ENCODE results near the gene PRSS48.
"Not testable (repeated sequence)": the region's sequence is repeated elsewhere in the genome, so short reads cannot be mapped to it uniquely, and the experiment has no call there.

Gene PRSS48

DNA sequence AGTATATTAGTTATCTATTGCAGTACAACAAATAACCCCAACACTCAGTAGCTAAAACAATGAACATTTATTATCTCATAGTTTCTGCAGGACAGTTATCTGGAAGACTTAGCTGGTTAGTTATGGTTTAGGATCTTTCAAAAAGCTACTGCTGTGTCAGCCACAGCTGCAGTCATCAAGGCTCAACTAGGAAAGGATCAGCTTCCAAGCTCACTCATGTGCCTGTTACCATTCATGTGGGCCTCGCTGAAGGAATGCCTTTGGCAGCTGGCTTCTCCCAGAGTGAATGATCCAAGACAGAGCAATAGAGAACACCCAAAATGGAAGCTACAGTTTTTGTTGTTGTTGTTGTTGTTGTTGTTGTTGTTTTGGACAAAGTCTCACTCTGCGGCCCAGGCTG, 13.5 kb upstream of the PRSS48 start:
- no peak for DNase-seq

DNA sequence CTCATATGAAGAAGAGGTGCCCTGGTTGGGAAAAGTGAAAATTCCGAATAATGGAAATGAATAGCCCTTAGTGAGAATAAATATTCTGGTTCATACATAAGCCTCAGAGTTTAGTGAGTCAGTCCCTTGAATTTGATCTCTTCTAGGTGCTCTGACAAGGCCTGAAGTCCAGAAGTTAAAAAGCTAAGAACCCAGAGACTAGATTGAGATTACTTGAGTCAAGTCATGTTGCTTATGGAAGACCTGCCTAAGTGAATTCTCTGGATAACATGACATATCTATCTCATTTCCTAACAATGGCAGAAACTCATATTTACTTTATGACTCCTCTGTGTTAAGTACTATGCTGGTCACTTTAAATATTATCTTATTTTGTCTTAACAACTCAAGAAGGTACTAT, 10.5 kb upstream of the PRSS48 start:
- DNase-seq = no peak

- DNase-seq = no peak
Measured at GRCh38 chr4:151267104-151267503, 9.9 kb upstream of the PRSS48 start.

- no peak for DNase-seq
Measured at GRCh38 chr4:151267822-151268535, 9.0 kb upstream of the PRSS48 start.

DNA sequence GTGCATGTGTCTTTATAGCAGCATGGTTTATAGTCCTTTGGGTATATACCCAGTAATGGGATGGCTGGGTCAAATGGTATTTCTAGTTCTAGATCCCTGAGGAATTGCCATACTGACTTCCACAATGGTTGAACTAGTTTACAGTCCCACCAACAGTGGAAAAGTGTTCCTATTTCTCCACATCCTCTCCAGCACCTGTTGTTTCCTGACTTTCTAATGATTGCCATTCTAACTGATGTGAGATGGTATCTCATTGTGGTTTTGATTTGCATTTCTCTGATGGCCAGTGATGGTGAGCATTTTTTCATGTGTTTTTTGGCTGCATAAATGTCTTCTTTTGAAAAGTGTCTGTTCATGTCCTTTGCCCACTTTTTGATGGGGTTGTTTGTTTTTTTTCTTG, 8.1 kb upstream of the PRSS48 start:
- DNase-seq = not testable (repeated sequence)

DNA sequence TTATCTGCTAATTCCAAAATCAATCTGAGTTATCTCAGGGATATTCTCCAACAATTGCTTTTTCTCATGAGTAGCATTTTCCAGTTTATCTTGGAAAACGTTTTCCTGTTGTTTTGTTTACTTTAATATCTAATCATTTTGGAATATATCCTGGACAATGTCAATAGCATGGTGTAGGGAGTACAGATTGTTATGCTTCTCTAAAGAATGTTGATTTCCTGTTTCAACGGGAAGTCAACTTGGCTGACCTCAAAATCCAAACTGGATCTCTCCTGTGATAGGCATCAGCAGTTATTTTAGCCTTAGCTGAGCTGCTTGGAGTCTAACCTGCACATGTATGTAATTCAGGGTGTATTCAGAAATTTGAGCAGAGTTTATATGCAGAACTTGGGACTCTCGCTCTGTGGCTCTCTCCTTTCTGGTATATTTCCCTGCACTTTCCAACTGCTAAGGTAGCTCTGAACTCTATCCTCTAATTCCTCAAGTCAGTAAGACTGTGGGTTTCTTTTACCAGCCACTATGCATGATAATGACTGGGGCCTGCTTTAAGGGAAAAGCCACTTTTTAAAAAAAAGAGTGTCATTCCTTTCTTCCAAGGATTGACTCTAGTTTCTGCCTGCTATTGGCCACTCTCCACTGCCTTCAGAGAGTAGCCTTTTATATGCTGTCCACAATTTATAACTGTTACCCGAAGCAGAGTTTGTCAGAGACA, 7.7 kb downstream of the PRSS48 start:
- no peak for DNase-seq

- no peak for DNase-seq
Measured at GRCh38 chr4:151287409-151287808, 10.4 kb downstream of the PRSS48 start.

DNA sequence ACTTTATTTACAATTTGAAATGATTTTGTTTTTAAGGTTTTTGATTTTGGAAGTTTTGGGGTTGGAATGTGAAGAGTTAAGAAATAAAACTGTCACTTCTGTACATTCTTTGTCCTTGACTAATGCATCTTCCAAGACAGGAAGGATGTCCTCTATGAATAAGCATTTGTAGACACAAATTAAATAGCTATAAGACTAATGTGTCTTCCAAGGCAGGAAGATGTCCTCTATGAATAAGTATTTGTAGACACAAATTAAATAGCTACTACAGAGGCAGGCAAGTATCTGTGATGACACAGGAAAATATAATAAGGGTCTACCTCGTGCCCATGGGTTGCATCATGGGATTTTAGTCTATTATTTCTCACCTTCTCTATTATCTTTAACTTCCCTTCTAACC, 14.5 kb downstream of the PRSS48 start:
- no peak for DNase-seq

DNA sequence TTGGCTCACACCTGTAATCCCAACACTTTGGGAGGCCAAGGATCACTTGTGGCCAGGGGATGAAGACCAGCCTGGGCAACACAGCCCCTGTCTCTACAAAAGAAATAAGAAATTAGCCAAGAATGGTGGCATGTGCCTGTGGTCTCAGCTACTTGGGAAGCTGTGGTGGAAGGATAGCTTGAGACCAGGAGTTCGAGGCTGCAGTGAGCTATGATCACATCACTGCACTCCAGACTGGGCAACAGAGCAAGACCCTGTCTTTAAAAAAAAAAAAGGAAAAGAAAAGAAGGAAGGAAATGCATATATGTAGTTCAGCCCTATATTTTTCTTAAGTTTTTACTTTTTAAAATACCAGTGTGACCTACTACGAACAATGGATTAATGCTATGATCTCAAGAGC, 15.1 kb downstream of the PRSS48 start:
- DNase-seq = no peak

DNA sequence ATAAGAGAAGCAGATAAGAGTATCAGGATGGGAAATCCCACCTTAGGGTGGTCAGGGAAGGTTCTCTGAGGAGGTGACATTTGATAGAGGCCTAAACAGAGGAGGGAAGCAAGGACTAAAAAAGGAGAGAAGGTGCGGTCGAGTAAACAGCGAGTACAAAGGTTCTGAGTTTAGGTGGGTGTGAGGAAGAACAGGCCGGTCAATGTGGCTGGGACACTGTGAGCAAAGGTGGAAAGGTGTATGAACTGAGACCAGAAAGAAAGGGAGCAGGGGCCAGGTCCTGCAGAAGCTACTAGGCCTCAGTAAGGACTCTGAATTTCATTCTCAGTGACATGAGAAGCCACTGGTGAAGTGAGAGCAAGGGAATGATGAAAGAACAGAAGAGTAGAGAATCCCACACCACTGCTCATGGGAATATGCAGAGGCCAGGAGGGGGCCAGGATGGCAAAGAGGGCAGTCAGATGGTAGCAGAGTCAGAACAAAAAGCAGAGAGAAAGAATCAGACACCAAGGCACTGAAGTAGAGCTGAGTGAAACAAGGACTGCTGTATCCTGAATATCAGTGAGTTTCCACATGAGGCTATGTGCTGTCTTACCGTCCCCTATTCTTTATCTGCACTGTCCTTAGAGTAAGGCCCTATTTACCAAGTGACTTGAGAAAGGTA, 18.0 kb downstream of the PRSS48 start:
- no peak for DNase-seq

- no peak for DNase-seq
Measured at GRCh38 chr4:151296227-151296626, 19.3 kb downstream of the PRSS48 start.

- DNase-seq = no peak
Measured at GRCh38 chr4:151297170-151297569, 20.2 kb downstream of the PRSS48 start.

- no peak for DNase-seq
Measured at GRCh38 chr4:151302432-151302831, 25.5 kb downstream of the PRSS48 start.

- DNase-seq = no peak
Measured at GRCh38 chr4:151304226-151304625, 27.3 kb downstream of the PRSS48 start.

DNA sequence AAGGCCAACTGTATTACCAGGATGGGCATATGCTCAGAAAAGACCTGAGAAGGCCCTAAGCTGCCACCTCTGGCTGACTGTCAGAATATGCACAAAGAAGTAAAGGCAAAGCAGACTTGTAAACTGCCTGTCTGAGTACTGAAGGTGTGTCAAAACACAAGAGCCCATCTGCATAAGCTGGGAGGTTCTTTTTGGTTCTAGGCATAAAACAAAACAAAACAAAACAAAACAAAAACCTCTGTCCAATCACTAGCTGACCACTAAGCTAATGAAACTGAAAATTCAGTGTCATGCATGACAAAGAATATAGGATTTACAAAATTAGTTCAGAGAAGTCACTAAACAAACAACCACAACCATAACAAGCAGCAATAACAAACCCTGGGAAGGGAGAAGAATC, 27.8 kb downstream of the PRSS48 start:
- no peak for DNase-seq

DNA sequence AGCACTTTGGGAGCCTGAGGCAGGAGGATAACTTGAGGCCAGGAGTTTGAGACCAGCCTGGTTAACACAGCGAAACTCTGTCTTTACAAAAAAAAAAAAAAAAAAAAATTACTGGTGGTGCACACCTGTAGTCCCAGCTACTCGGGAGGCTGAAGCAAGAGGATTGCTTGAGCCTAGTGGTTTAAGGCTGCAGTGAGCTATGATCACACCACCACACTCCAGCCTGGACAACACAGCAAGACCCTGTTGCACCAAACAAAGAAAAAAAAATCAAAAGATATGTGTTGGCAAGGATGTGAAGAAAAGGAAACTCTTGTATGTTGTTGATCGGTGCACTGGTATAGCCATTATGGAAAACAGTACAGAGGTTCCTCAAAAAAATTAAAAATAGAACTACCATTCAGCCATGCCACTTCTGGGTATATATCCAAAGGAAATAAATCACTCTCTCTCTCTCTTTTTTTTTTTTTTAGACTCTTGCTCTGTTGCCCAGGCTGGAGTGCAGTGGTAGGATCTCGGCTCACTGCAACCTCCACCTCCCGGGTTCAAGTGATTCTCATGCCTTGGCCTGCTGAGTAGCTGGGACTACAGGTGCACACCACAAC, 33.3 kb downstream of the PRSS48 start:
- DNase-seq = no peak

- no peak for DNase-seq
Measured at GRCh38 chr4:151313306-151314009, 36.5 kb downstream of the PRSS48 start.

GRCh38 chr4:151314010-151314355, 37.0 kb downstream of the PRSS48 start:
- no peak for DNase-seq

DNA sequence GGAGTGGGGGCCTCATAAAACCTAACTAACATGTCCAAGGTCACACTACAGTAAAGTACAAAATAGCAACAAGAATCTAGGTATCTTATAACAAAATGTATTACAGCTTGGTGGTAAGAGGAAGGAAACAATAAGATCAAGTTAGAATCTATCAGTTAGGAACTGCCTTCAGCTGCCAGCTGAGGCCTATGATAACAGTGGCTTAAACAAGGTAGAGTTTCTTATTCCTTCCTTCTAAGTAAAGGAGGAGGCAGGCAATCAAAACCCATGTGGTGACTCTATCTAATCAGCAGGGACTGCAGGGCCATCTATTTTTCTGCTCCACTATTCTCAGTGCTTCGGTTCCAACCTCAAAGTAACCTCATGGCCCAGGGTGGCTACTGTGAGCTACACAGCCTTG, 37.5 kb downstream of the PRSS48 start:
- no peak for DNase-seq

DNA sequence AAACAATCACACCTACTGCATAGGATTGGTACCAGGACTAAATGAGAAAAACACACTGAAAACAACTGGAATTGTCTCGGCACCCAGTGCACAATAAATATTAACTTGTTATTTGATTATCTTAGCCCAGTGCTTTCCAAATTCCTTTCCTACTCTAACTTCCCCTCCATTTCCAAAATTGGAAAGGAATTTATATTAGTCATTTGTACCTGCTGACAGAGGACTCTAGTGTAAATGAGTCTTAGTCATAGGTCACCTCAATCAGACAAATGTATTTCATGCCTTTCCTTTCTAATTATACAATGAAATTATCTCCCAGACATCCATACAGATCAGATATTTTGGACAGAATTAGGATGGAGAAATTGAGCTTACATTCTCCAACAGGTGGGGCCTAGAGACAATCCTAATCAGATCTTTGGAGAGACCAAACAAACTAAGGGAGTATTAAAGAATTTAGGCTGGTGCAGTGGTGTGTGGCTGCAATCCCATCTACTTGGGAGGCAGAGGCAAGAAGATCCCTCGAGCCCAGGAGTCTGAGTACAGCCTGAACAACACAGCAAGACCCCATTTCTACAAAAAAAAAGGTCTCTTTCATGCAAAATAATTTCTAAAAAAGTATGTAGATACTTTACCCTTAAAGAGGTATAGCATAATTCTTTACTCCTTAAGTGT, 38.4 kb downstream of the PRSS48 start:
- DNase-seq = no peak

DNA sequence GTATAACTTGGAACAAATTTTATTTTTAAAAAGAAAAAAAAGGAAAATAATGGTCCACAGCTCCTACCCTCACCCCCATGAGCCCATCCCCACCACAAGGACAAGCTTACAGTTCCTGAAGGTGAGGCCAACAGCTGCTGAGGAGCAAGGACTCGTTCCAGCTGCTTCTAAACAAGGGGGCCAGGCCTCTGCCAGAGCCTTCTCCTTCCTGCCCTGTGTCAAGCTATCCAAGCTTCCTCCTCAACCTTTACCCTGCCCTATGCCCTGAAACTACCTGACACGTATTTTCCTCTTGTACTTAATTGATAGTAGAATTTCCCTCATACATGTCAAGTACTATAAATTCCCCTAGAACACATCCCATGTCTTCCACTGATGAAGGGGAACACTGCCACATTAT, 39.7 kb downstream of the PRSS48 start:
- DNase-seq = no peak

- DNase-seq = no peak
Measured at GRCh38 chr4:151318307-151319006, 41.5 kb downstream of the PRSS48 start.
